K562 (cell line): ENCODE data around the gene CYSLTR1. TPM values are rescaled to one million over a fixed set of nuclear protein-coding genes. Genes with fewer than 3 reads are reported as not detected.

Experiments used
- ATAC-seq: fragments of 200-7000 bp; cut with Tn5 transposase; 3 replicates; pipeline ENCODE4 v1.9.1; 2020; ENCODE audit warnings: moderate library complexity
- BruUV-seq: library from RNA; stranded (reverse); fragments of 400-500 nt; replicated peaks from 2 replicates; lab custom pipeline; 2021; lab: Mats Ljungman, UMichigan
- CTCF ChIA-PET: fragments of 300-600 bp; formaldehyde crosslinking; extraction: SDS; loops from one replicate; lab custom pipeline; 2021; ENCODE audit warnings: low intra/inter-chr PET ratio; lab: Yijun Ruan, JAX
- POLR2A ChIA-PET: fragments of 300-600, 350-650 bp; sonication (Branson Sonifier 250); formaldehyde crosslinking; extraction: SDS; loops from one replicate; lab custom pipeline; 2021; ENCODE audit warnings: antibody characterized with exemption, inconsistent platforms; lab: Yijun Ruan, JAX
- DNase-seq, 4 experiments: peaks; one replicate each; pipeline versions ENCODE4 v3.0.0 to v3.0.0-alpha.2; 2011 to 2018; ENCODE audit warnings: low spot score in 3 of 4, mixed read lengths in 3 of 4; ENCODE audit errors: extremely low read depth in 1 of 4
- FAIRE-seq: peaks from 2 replicates; lab custom pipeline; 2011; peaks lifted over from hg19 to GRCh38; lab: Jason Lieb, UNC
- H2AFZ ChIP-seq: 2 replicates; pipeline ENCODE4 v1.6.0; 2011; ENCODE audit warnings: low read depth, low read length, control low read depth, inconsistent platforms
- H3K27ac ChIP-seq: fragments of 200-600 bp; 3 replicates; pipeline ENCODE4 v1.8.0; 2011; ENCODE audit warnings: low read depth, mild to moderate bottlenecking, control low read depth, inconsistent platforms, low read length, moderate library complexity, mixed read lengths; ENCODE audit errors: extremely low read depth
- H3K27me3 ChIP-seq, 2 experiments: fragments of 300-600 bp in 1 of 2; 2 replicates in 1 of 2; 3 replicates in 1 of 2; pipeline versions ENCODE4 v1.6.0 to v1.8.0; 2011; ENCODE audit warnings: inconsistent platforms in 2 of 2, low read length in 2 of 2, mild to moderate bottlenecking in 1 of 2, mixed read lengths in 1 of 2, moderate library complexity in 1 of 2; ENCODE audit not compliant: control insufficient read depth in 2 of 2, insufficient read depth in 2 of 2
- H3K36me3 ChIP-seq: fragments of 300-600 bp; 3 replicates; pipeline ENCODE4 v1.8.0; 2011; ENCODE audit warnings: mild to moderate bottlenecking, low read length, inconsistent platforms; ENCODE audit not compliant: control insufficient read depth, insufficient read depth
- H3K4me1 ChIP-seq, 2 experiments: fragments of 200-600 bp in 1 of 2; replicated peaks in 1 of 2; 2 replicates in 1 of 2; 3 replicates in 1 of 2; pipeline versions ENCODE4 v1.5.1 to v1.8.0; 2011; ENCODE audit warnings: inconsistent platforms in 2 of 2, low read length in 2 of 2, mild to moderate bottlenecking in 1 of 2, mixed read lengths in 1 of 2, moderate library complexity in 1 of 2; ENCODE audit not compliant: control insufficient read depth in 2 of 2, insufficient read depth in 2 of 2
- H3K4me2 ChIP-seq: 2 replicates; pipeline ENCODE4 v1.6.1; 2011; ENCODE audit warnings: low read length, control low read depth, inconsistent platforms, mixed read lengths; ENCODE audit not compliant: insufficient read depth
- H3K4me3 ChIP-seq: fragments of 200-600 bp; sonication (generic), shearing (Covaris generic); 2 replicates; pipeline ENCODE4 v1.5.1; 2016; ENCODE audit warnings: control low read depth, inconsistent platforms
- H3K79me2 ChIP-seq: fragments of 200-600 bp; 3 replicates; pipeline ENCODE4 v1.8.0; 2011; ENCODE audit warnings: low read length, inconsistent platforms; ENCODE audit not compliant: control insufficient read depth, insufficient read depth
- H3K9ac ChIP-seq, 2 experiments: 2 replicates each; pipeline versions ENCODE4 v1.6.0 to v1.6.1; 2011; ENCODE audit warnings: low read depth in 2 of 2, low read length in 2 of 2, control low read depth in 1 of 2, inconsistent platforms in 1 of 2, mild to moderate bottlenecking in 1 of 2, mixed read lengths in 1 of 2; ENCODE audit not compliant: insufficient read depth in 1 of 2
- H3K9me1 ChIP-seq: one replicate; pipeline ENCODE4 v1.6.0; 2011; ENCODE audit warnings: inconsistent platforms, mild to moderate bottlenecking, low read length, moderate library complexity; ENCODE audit not compliant: control insufficient read depth, insufficient read depth
- H3K9me3 ChIP-seq: replicated peaks from 2 replicates; pipeline ENCODE4 v1.5.1; 2011; ENCODE audit warnings: low read depth, low read length, inconsistent platforms; ENCODE audit not compliant: control insufficient read depth, insufficient read depth
- H4K20me1 ChIP-seq: replicated peaks from 2 replicates; pipeline ENCODE4 v1.6.1; 2011; ENCODE audit warnings: low read length, inconsistent platforms, mixed read lengths; ENCODE audit not compliant: control insufficient read depth, insufficient read depth
- FOXP4 ChIP-seq: sonication (generic); formaldehyde crosslinking; IDR thresholded peaks from 2 replicates; pipeline ENCODE4 v1.8.0; 2022; ENCODE audit warnings: mild to moderate bottlenecking, missing genetic modification reagents, borderline replicate concordance
- MCM3 ChIP-seq: fragments of 450-650 bp; IDR thresholded peaks from 2 replicates; pipeline ENCODE4 v1.6.1; 2016
- NELFE ChIP-seq: IDR thresholded peaks from 2 replicates; pipeline ENCODE4 v1.6.1; 2011; ENCODE audit warnings: mild to moderate bottlenecking; ENCODE audit not compliant: insufficient read depth, insufficient read length
- RBBP5 ChIP-seq: fragments of 200-600 bp; sonication (generic); IDR thresholded peaks from 2 replicates; pipeline ENCODE4 v1.6.1; 2012; ENCODE audit warnings: borderline replicate concordance, mild to moderate bottlenecking, low read length, control low read depth, inconsistent platforms; ENCODE audit not compliant: insufficient read depth, poor library complexity, severe bottlenecking
- SP2 ChIP-seq: IDR thresholded peaks from 2 replicates; pipeline ENCODE4 v1.6.1; 2011; ENCODE audit warnings: mild to moderate bottlenecking, low read depth, low read length, moderate library complexity; ENCODE audit not compliant: poor library complexity, severe bottlenecking; ENCODE audit errors: extremely low read depth
- ZEB2 ChIP-seq: fragments of 450-650 bp; IDR thresholded peaks from 2 replicates; pipeline ENCODE4 v1.6.1; 2016
- ZNF76 ChIP-seq: fragments of 250-450 bp; sonication (Bioruptor Pico); IDR thresholded peaks from 2 replicates; pipeline ENCODE4 v1.4.0; 2020; ENCODE audit warnings: mild to moderate bottlenecking, moderate library complexity, borderline replicate concordance
- in situ Hi-C: fragments of 300-500 bp; cut with MboI; formaldehyde crosslinking; loops from 4 replicates; pipeline ENCODE4 v1.15.0; 2018; ENCODE audit warnings: inconsistent platforms, mixed read lengths
- intact Hi-C: fragments of 100-400 bp; cut with micrococcal nuclease; formaldehyde crosslinking; loops from 2 replicates; pipeline ENCODE4 v1.14.2; 2022
- polyA plus RNA-seq, 8 experiments: library from polyadenylated mRNA; depleted of rRNA in 4 of 8; stranded (reverse) in 5 of 8; unstranded in 3 of 8; fragments of >200 nt; fragmentation: Nextera tagmentation in 2 of 8; fragmentation: Illumina TruSeq in 1 of 8; extraction: Ambion mirVana in 2 of 8; extraction: Trizol in 1 of 8; gene quantifications; 2 replicates each; pipeline versions ENCODE4 v1.2.1 to v1.2.3, GENCODE V29; 2011 to 2014; ENCODE audit warnings: inconsistent platforms in 1 of 8, missing spikeins in 1 of 8
- total RNA-seq, 7 experiments: library from RNA; depleted of rRNA in 6 of 7; stranded (reverse); fragments of >200 nt in 6 of 7; fragmentation: Illumina TruSeq in 2 of 7; extraction: Trizol in 2 of 7; gene quantifications; 2 replicates each; pipeline versions ENCODE4 v1.2.1 to v1.2.3, GENCODE V29; 2011 to 2021; ENCODE audit warnings: low replicate concordance in 1 of 7
- TF ChIP-seq, protein P1 (sequence below): fragments of 250-450 bp; sonication (Bioruptor Pico); IDR thresholded peaks from 2 replicates; pipeline ENCODE4 v1.5.1; 2021; ENCODE audit warnings: mild to moderate bottlenecking
- TF ChIP-seq, protein P2 (sequence below), 2 experiments: fragments of 250-450 bp in 1 of 2; fragments of 450-650 bp in 1 of 2; sonication (Bioruptor Pico) in 1 of 2; IDR thresholded peaks; 2 replicates each; pipeline versions ENCODE4 v1.6.1 to v1.8.0; 2016 to 2021; ENCODE audit warnings: mild to moderate bottlenecking in 2 of 2, moderate library complexity in 2 of 2, missing compliant biosample characterization in 1 of 2, missing genetic modification characterization in 1 of 2

CYSLTR1 gene
- total and polyA plus RNA-seq, 9 of the 15 experiments (the other 6 are each of a cell fraction or from before 2014, with no cell fraction given) = 0.04 to 0.07 TPM; not detected in 7

GRCh38 chrX:78375894-78376293 is 48.5 kb upstream of the CYSLTR1 start:
- no TSS peak for BruUV-seq
- no peak for DNase-seq
- no peak overlapping the region for H3K4me3 ChIP-seq
- no peaks in the 10 kb centered on the region for H3K36me3 ChIP-seq
- no peak for ATAC-seq
- no peaks in the 10 kb centered on the region for H3K9me3 ChIP-seq
- in situ Hi-C loops = no loop called here
- ChIA-PET POLR2A (no interaction called here), CTCF (no interaction called here)
- TF ChIP-seq ZNF76 (no peak), MCM3 (no peak), NELFE (no peak), FOXP4 (CRISPR knock-in tag) (no peak), SP2 (no peak), ZEB2 (no peak), RBBP5 (no peak)
- TF ChIP-seq, protein P1, sequence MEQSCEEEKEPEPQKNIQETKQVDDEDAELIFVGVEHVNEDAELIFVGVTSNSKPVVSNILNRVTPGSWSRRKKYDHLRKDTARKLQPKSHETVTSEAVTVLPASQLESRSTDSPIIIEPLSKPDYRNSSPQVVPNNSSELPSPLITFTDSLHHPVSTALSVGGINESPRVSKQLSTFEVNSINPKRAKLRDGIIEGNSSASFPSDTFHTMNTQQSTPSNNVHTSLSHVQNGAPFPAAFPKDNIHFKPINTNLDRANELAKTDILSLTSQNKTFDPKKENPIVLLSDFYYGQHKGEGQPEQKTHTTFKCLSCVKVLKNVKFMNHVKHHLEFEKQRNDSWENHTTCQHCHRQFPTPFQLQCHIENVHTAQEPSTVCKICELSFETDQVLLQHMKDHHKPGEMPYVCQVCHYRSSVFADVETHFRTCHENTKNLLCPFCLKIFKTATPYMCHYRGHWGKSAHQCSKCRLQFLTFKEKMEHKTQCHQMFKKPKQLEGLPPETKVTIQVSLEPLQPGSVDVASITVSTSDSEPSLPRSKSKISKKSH (CRISPR knock-in tag) = no peak
- TF ChIP-seq, protein P2, sequence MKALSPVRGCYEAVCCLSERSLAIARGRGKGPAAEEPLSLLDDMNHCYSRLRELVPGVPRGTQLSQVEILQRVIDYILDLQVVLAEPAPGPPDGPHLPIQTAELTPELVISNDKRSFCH (CRISPR knock-in tag; IDR thresholded peaks at IDR 0.05) = no peak
- TF ChIP-seq, protein P2 (tag; IDR thresholded peaks at IDR 0.05) = no peak
- no peak overlapping the region for H3K4me2 ChIP-seq
- no peak overlapping the region for H3K9ac ChIP-seq
- H3K79me2 ChIP-seq = no peaks in the 10 kb centered on the region
- no peak for FAIRE-seq
- H4K20me1 ChIP-seq = no peaks in the 10 kb centered on the region
- H3K9me1 ChIP-seq = no peaks in the 10 kb centered on the region
- intact Hi-C loops = no loop called here
- H2AFZ ChIP-seq = no peak overlapping the region
- no peak overlapping the region for H3K27ac ChIP-seq
- H3K27me3 ChIP-seq = no peaks in the 10 kb centered on the region
- no peaks in the 10 kb centered on the region for H3K4me1 ChIP-seq
